H1 (cell line): ENCODE results near the gene GNAS. TPM values are rescaled to one million over a fixed set of nuclear protein-coding genes. Genes with fewer than 3 reads are reported as not detected.

Experiments
- CTCF ChIA-PET: fragments of 300-600 bp; sonication (Branson Sonifier 250); formaldehyde crosslinking; loops from one replicate; lab custom pipeline; 2021; ENCODE audit not compliant: partially characterized antibody; lab: Charles Lee
- POLR2A ChIA-PET: fragments of 300-600 bp; sonication (Branson Sonifier 250); formaldehyde crosslinking; loops from one replicate; lab custom pipeline; 2021; ENCODE audit warnings: inconsistent platforms; ENCODE audit not compliant: partially characterized antibody; lab: Charles Lee
- DNase-seq, 2 experiments: peaks; one replicate each; pipeline versions ENCODE4 v3.0.0 to v3.0.0-alpha.2; 2010 to 2022; ENCODE audit warnings: low spot score in 2 of 2, low read depth in 1 of 2, mixed read lengths in 1 of 2
- FAIRE-seq: peaks from 2 replicates; lab custom pipeline; 2011; peaks lifted over from hg19 to GRCh38; lab: Jason Lieb, UNC
- H2AFZ ChIP-seq: 2 replicates; pipeline ENCODE4 v1.8.1; 2012; ENCODE audit warnings: low read length, inconsistent platforms
- H2AK5ac ChIP-seq: 2 replicates; pipeline ENCODE4 v1.6.1; 2013; ENCODE audit warnings: low read depth, low read length
- H2BK120ac ChIP-seq: replicated peaks from 2 replicates; pipeline ENCODE3; 2013; ENCODE audit warnings: low read depth, low read length, inconsistent platforms
- H2BK12ac ChIP-seq: 2 replicates; pipeline ENCODE4 v1.6.1; 2013; ENCODE audit warnings: low read depth, low read length
- H2BK15ac ChIP-seq: 2 replicates; pipeline ENCODE4 v1.6.1; 2013; ENCODE audit warnings: low read length
- H2BK20ac ChIP-seq: 2 replicates; pipeline ENCODE4 v1.6.1; 2013; ENCODE audit warnings: low read length
- H2BK5ac ChIP-seq: 2 replicates; pipeline ENCODE4 v1.6.1; 2013; ENCODE audit warnings: low read depth, low read length
- H3K14ac ChIP-seq: 2 replicates; pipeline ENCODE4 v1.6.1; 2013; ENCODE audit warnings: inconsistent platforms; ENCODE audit not compliant: insufficient read length
- H3K18ac ChIP-seq: 2 replicates; pipeline ENCODE4 v1.6.1; 2013; ENCODE audit warnings: low read length; ENCODE audit errors: extremely low read depth
- H3K23ac ChIP-seq: 2 replicates; pipeline ENCODE4 v1.6.1; 2013; ENCODE audit warnings: inconsistent platforms; ENCODE audit not compliant: insufficient read length
- H3K23me2 ChIP-seq: 2 replicates; pipeline ENCODE4 v1.6.1; 2013; ENCODE audit warnings: low read depth, low read length
- H3K27ac ChIP-seq: 2 replicates; pipeline ENCODE4 v1.6.1; 2011; ENCODE audit warnings: low read depth, low read length, inconsistent platforms
- H3K27me3 ChIP-seq, 4 experiments: replicated peaks in 1 of 4; 1 replicate in 1 of 4; 2 replicates in 3 of 4; pipeline versions ENCODE4 v1.6.1 to v1.8.1; 2011 to 2013; ENCODE audit warnings: low read length in 3 of 4, mild to moderate bottlenecking in 3 of 4, inconsistent platforms in 2 of 4, mixed read lengths in 2 of 4, moderate library complexity in 1 of 4; ENCODE audit not compliant: control insufficient read depth in 3 of 4, insufficient read depth in 3 of 4; ENCODE audit errors: extremely low read depth in 1 of 4
- H3K36me3 ChIP-seq, 4 experiments: 2 replicates each; pipeline versions ENCODE4 v1.6.1 to v1.8.1; 2011 to 2013; ENCODE audit warnings: mild to moderate bottlenecking in 4 of 4, low read length in 3 of 4, moderate library complexity in 2 of 4, control low read depth in 1 of 4, inconsistent platforms in 1 of 4; ENCODE audit not compliant: insufficient read depth in 4 of 4, control insufficient read depth in 2 of 4
- H3K4ac ChIP-seq: replicated peaks from 2 replicates; pipeline ENCODE3; 2013; ENCODE audit warnings: low read length, low read depth, mixed read lengths, inconsistent platforms; ENCODE audit not compliant: insufficient read length
- H3K4me1 ChIP-seq, 4 experiments: replicated peaks in 1 of 4; 1 replicate in 1 of 4; 2 replicates in 3 of 4; pipeline versions ENCODE4 v1.6.1 to v1.8.1; 2011 to 2013; ENCODE audit warnings: low read length in 3 of 4, inconsistent platforms in 2 of 4, mixed read lengths in 1 of 4; ENCODE audit not compliant: insufficient read depth in 4 of 4, control insufficient read depth in 3 of 4
- H3K4me2 ChIP-seq, 2 experiments: 2 replicates each; pipeline versions ENCODE4 v1.6.1 to v1.8.1; 2011 to 2013; ENCODE audit warnings: low read depth in 2 of 2, low read length in 2 of 2, control low read depth in 1 of 2, inconsistent platforms in 1 of 2, mild to moderate bottlenecking in 1 of 2; ENCODE audit not compliant: insufficient read depth in 1 of 2
- H3K4me3 ChIP-seq, 4 experiments: fragments of 200-600, 300-600 bp in 1 of 4; sonication (generic), shearing (Covaris generic), sonication (Bioruptor Twin) in 1 of 4; 2 replicates each; pipeline versions ENCODE4 v1.5.1 to v1.8.1; 2011 to 2016; ENCODE audit warnings: low read length in 4 of 4, low read depth in 3 of 4, control low read depth in 2 of 4, inconsistent platforms in 2 of 4, mild to moderate bottlenecking in 2 of 4, mixed read lengths in 1 of 4, moderate library complexity in 1 of 4; ENCODE audit not compliant: insufficient read depth in 2 of 4; ENCODE audit errors: extremely low read depth in 1 of 4
- H3K56ac ChIP-seq: replicated peaks from 2 replicates; pipeline ENCODE3; 2013; ENCODE audit warnings: low read depth, mild to moderate bottlenecking, mixed read lengths, low read length, inconsistent platforms; ENCODE audit not compliant: insufficient read length
- H3K79me1 ChIP-seq: 2 replicates; pipeline ENCODE4 v1.6.1; 2013; ENCODE audit warnings: low read depth, low read length, control low read depth
- H3K79me2 ChIP-seq, 2 experiments: 2 replicates each; pipeline versions ENCODE4 v1.6.1 to v1.8.1; 2012 to 2013; ENCODE audit warnings: low read length in 2 of 2, mild to moderate bottlenecking in 2 of 2, inconsistent platforms in 1 of 2; ENCODE audit not compliant: insufficient read depth in 2 of 2, control insufficient read depth in 1 of 2
- H3K9ac ChIP-seq, 4 experiments: replicated peaks in 1 of 4; 1 replicate in 1 of 4; 2 replicates in 3 of 4; pipeline versions ENCODE4 v1.6.1 to v1.8.1; 2011 to 2013; ENCODE audit warnings: low read depth in 3 of 4, low read length in 3 of 4, control low read depth in 2 of 4, mild to moderate bottlenecking in 2 of 4, moderate library complexity in 2 of 4, inconsistent platforms in 1 of 4; ENCODE audit errors: extremely low read depth in 1 of 4
- H3K9me3 ChIP-seq, 2 experiments: 2 replicates each; pipeline versions ENCODE4 v1.6.1 to v1.8.1; 2012 to 2013; ENCODE audit warnings: mild to moderate bottlenecking in 2 of 2, moderate library complexity in 2 of 2, control low read depth in 1 of 2, inconsistent platforms in 1 of 2, low read depth in 1 of 2, low read length in 1 of 2, mixed read lengths in 1 of 2; ENCODE audit not compliant: insufficient read depth in 2 of 2
- H4K20me1 ChIP-seq, 2 experiments: replicated peaks in 1 of 2; 2 replicates each; pipeline versions ENCODE3 to v1.8.1; 2011 to 2013; ENCODE audit warnings: inconsistent platforms in 2 of 2, low read length in 2 of 2, mild to moderate bottlenecking in 1 of 2; ENCODE audit not compliant: insufficient read depth in 2 of 2, control insufficient read depth in 1 of 2
- H4K5ac ChIP-seq: 2 replicates; pipeline ENCODE4 v1.6.1; 2013; ENCODE audit warnings: low read length, low read depth, mixed read lengths, inconsistent platforms; ENCODE audit not compliant: insufficient read length
- H4K8ac ChIP-seq: 2 replicates; pipeline ENCODE4 v1.8.0; 2013; ENCODE audit warnings: mild to moderate bottlenecking, moderate library complexity, low read length, inconsistent platforms; ENCODE audit not compliant: insufficient read depth; ENCODE audit errors: extremely low read depth
- H4K91ac ChIP-seq: replicated peaks from 2 replicates; pipeline ENCODE3; 2013; ENCODE audit warnings: low read length, mixed read lengths, inconsistent platforms; ENCODE audit not compliant: insufficient read length
- ATF3 ChIP-seq: IDR thresholded peaks from 2 replicates; pipeline ENCODE4 v1.6.1; 2011; ENCODE audit warnings: low read depth, mild to moderate bottlenecking, low read length; ENCODE audit not compliant: insufficient read depth
- CREB1 ChIP-seq: IDR thresholded peaks from 2 replicates; pipeline ENCODE4 v1.6.1; 2012; ENCODE audit warnings: inconsistent platforms
- EP300 ChIP-seq, 2 experiments: IDR thresholded peaks; 1 replicate in 1 of 2; 2 replicates in 1 of 2; pipeline ENCODE4 v1.6.1; 2011 to 2012; ENCODE audit warnings: low read depth in 2 of 2, low read length in 2 of 2, mild to moderate bottlenecking in 2 of 2, borderline replicate concordance in 1 of 2, inconsistent platforms in 1 of 2, moderate library complexity in 1 of 2
- EZH2 ChIP-seq: fragments of 200-600 bp; sonication (generic); IDR thresholded peaks from 2 replicates; pipeline ENCODE4 v1.7.1; 2012; ENCODE audit warnings: low read depth, mild to moderate bottlenecking, moderate library complexity, low read length, inconsistent platforms; ENCODE audit not compliant: severe bottlenecking
- NRF1 ChIP-seq: IDR thresholded peaks from 2 replicates; pipeline ENCODE4 v1.6.1; 2011; ENCODE audit warnings: mild to moderate bottlenecking, low read depth, low read length, improper control_type of control experiment
- RAD21 ChIP-seq, 2 experiments: IDR thresholded peaks in 1 of 2; conservative IDR thresholded peaks in 1 of 2; 2 replicates each; pipeline ENCODE4 v1.6.1; 2011; ENCODE audit warnings: low read depth in 2 of 2, low read length in 2 of 2, improper control_type of control experiment in 1 of 2, inconsistent platforms in 1 of 2, mild to moderate bottlenecking in 1 of 2, moderate library complexity in 1 of 2
- RBBP5 ChIP-seq: IDR thresholded peaks from 2 replicates; pipeline ENCODE4 v1.7.1; 2012; ENCODE audit warnings: low read depth, mild to moderate bottlenecking, inconsistent platforms, low read length, moderate library complexity, borderline replicate concordance
- RXRA ChIP-seq: IDR thresholded peaks from 2 replicates; pipeline ENCODE4 v1.6.1; 2011; ENCODE audit warnings: low read depth, mild to moderate bottlenecking, low read length, moderate library complexity; ENCODE audit not compliant: insufficient read depth
- SIRT6 ChIP-seq: IDR thresholded peaks from one replicate; pipeline ENCODE4 v1.7.1; 2012; ENCODE audit warnings: low read length, inconsistent platforms
- TAF1 ChIP-seq: IDR thresholded peaks from 2 replicates; pipeline ENCODE4 v1.6.1; 2011; ENCODE audit warnings: mild to moderate bottlenecking, low read depth, low read length
- TCF12 ChIP-seq: IDR thresholded peaks from 2 replicates; pipeline ENCODE4 v1.6.1; 2011; ENCODE audit warnings: low read depth, mild to moderate bottlenecking, low read length
- WGBS, 2 experiments: shearing (Covaris generic) in 1 of 2; methylation state at CpG; one replicate each; pipeline versions ENCODE4 v1.1.6 to v1.1.7; 2013 to 2015; ENCODE audit warnings: low lambda C conversion rate in 2 of 2, mixed read lengths in 2 of 2, inconsistent platforms in 1 of 2, low coverage in 1 of 2, missing lambda C conversion rate in 1 of 2; ENCODE audit not compliant: insufficient replicate concordance in 2 of 2, insufficient coverage in 1 of 2, insufficient read length in 1 of 2; ENCODE audit errors: extremely low coverage in 1 of 2, missing lambda C conversion rate in 1 of 2; 5-methylcytosine and 5-hydroxymethylcytosine counted together
- polyA plus RNA-seq, 7 experiments: library from polyadenylated mRNA; depleted of rRNA in 3 of 7; stranded (reverse) in 5 of 7; unstranded in 2 of 7; fragments of >200 nt in 5 of 7; fragments of 200-250 nt in 2 of 7; gene quantifications; 1 replicate in 5 of 7; 2 replicates in 1 of 7; 4 replicates in 1 of 7; pipeline versions ENCODE4 v1.2.1 to v1.2.3, GENCODE V29; 2011 to 2013; ENCODE audit warnings: missing spikeins in 2 of 7, mixed read lengths in 2 of 7
- total RNA-seq: library from RNA; stranded (reverse); fragmentation: NEBNext Ultra II Directional; extraction: Animal tissue kit (Norgen Biotek cat#: 25700); gene quantifications from 2 replicates; pipeline ENCODE4 v1.2.1, GENCODE V29; 2021

The GNAS gene
- total and polyA plus RNA-seq, 2 of the 8 experiments (the other 6 are each of a cell fraction or from before 2014, with no cell fraction given) = 989 to 1,613 TPM

GRCh38 chr20:58880994-58881752 lies 28.7 kb downstream of the GNAS start:
- H3K23ac ChIP-seq = no peak overlapping the region
- peak overlapping the region; percentile 76; the same call in 1 of the 2 replicates for H2AK5ac ChIP-seq
- peak overlapping the region; percentile 49; the same call in 1 of the 2 replicates for H3K18ac ChIP-seq
- H3K36me3 ChIP-seq = peaks cover 0 to 8% (median 3%) of the 10 kb centered on the region in 4 experiments; a peak in 2 of 8 replicates
- H4K91ac ChIP-seq = no peak overlapping the region
- no peak overlapping the region for H3K56ac ChIP-seq
- peaks cover 2 to 3% of the 10 kb centered on the region in 2 experiments; a peak in 1 of 4 replicates for H3K9me3 ChIP-seq
- no peak overlapping the region; the same call in 1 of the 2 replicates for H2BK5ac ChIP-seq
- H4K8ac ChIP-seq = no peak overlapping the region
- H3K9ac ChIP-seq = no peak overlapping the region
- no peaks in the 10 kb centered on the region for H3K23me2 ChIP-seq
- no peaks in the 10 kb centered on the region for H3K79me1 ChIP-seq
- H2BK120ac ChIP-seq = no peak overlapping the region
- 76% methylated on average over 9 of the region's 9 CpGs; no CpG with 5 or more reads in 1 of the 2 experiments for WGBS, 2 experiments
- peak overlapping the region; percentile 19 for H3K4ac ChIP-seq
- CTCF ChIA-PET = interaction anchor here (0.6 to 6.8 kb wide), 6 partner anchors 10 to 1347 kb away, joined by 3 to 61 read pairs (median 3); no protein-coding TSS in a partner anchor
- peak overlapping the region; percentile 73; the same call in 1 of the 2 replicates for H2BK15ac ChIP-seq
- no peak overlapping the region for H2AFZ ChIP-seq
- H4K20me1 ChIP-seq = no peaks in the 10 kb centered on the region
- no peak overlapping the region for H4K5ac ChIP-seq
- H3K14ac ChIP-seq = no peak overlapping the region
- no peaks in the 10 kb centered on the region for H3K79me2 ChIP-seq
- H3K27ac ChIP-seq = no peak overlapping the region
- H3K4me3 ChIP-seq = no peak overlapping the region
- no peak overlapping the region for H2BK20ac ChIP-seq
- no peak overlapping the region for H3K4me2 ChIP-seq
- no peaks in the 10 kb centered on the region for H3K27me3 ChIP-seq
- DNase-seq (no peak), FAIRE-seq (no peak)
- peaks cover 3 to 34% (median 26%) of the 10 kb centered on the region in 4 experiments for H3K4me1 ChIP-seq
- POLR2A ChIA-PET = interaction anchor here (0.6 to 1.6 kb wide), 3 partner anchors 9 to 18 kb away, joined by 3 to 5 read pairs (median 3); no protein-coding TSS in a partner anchor
- peak overlapping the region; percentile 95 for H2BK12ac ChIP-seq
- TF ChIP-seq NRF1 (no peak), EZH2 (no peak), RXRA (no peak), RBBP5 (no peak), EP300 (IDR thresholded peaks at IDR 0.05; ENCODE audit: borderline replicate concordance in 1 of 2, low read depth in 2 of 2, low read length in 2 of 2) (no peak), TCF12 (no peak), CREB1 (no peak), SIRT6 (no peak), RAD21 (IDR thresholded peaks at IDR 0.05 in 1 of 2, conservative IDR thresholded peaks at IDR 0.05 in 1 of 2; ENCODE audit: low read depth in 2 of 2, low read length in 2 of 2) (peak in 1 of 2 experiments; percentile 44; a peak in 3 of 4 replicates), TAF1 (no peak), ATF3 (no peak)
